Smooth muscle cell (in vitro differentiated cells): ENCODE data around the gene NUCB2. TPM values are rescaled to one million over a fixed set of nuclear protein-coding genes. Genes with fewer than 3 reads are reported as not detected.

Experiments used
- DNase-seq: peaks from one replicate; lab custom pipeline; 2025; ENCODE audit not compliant: unreplicated experiment; lab: John Stamatoyannopoulos, UW
- H2AFZ ChIP-seq: fragments of 200-600 bp; sonication (generic); 2 replicates; pipeline ENCODE4 v1.6.0; 2016; ENCODE audit warnings: antibody characterized with exemption, low read depth, mild to moderate bottlenecking
- H3F3A ChIP-seq: fragments of 200-600 bp; sonication (generic); 2 replicates; pipeline ENCODE4 v1.6.0; 2017; ENCODE audit warnings: antibody characterized with exemption, low read depth
- H3K27ac ChIP-seq: fragments of 200-600 bp; sonication (generic); 2 replicates; pipeline ENCODE4 v1.5.1; 2016; ENCODE audit warnings: low read depth, mild to moderate bottlenecking
- H3K27me3 ChIP-seq: fragments of 200-600 bp; sonication (generic); 2 replicates; pipeline ENCODE4 v1.6.1; 2016; ENCODE audit warnings: low read depth, mild to moderate bottlenecking
- H3K36me3 ChIP-seq: fragments of 200-600 bp; sonication (generic); 2 replicates; pipeline ENCODE4 v1.5.1; 2016; ENCODE audit warnings: low read depth
- H3K4me1 ChIP-seq: fragments of 200-600 bp; sonication (generic); 2 replicates; pipeline ENCODE4 v1.5.1; 2016; ENCODE audit warnings: low read depth
- H3K4me2 ChIP-seq: fragments of 200-600 bp; sonication (generic); 2 replicates; pipeline ENCODE4 v1.6.0; 2016; ENCODE audit warnings: mild to moderate bottlenecking
- H3K4me3 ChIP-seq: fragments of 200-600 bp; sonication (generic); 2 replicates; pipeline ENCODE4 v1.5.1; 2016; ENCODE audit warnings: mild to moderate bottlenecking
- H3K79me2 ChIP-seq: fragments of 200-600 bp; sonication (generic); 2 replicates; pipeline ENCODE4 v1.6.0; 2016; ENCODE audit warnings: low read depth, mild to moderate bottlenecking
- H3K9ac ChIP-seq: fragments of 200-600 bp; sonication (generic); 2 replicates; pipeline ENCODE4 v1.6.0; 2016; ENCODE audit warnings: low read depth
- H3K9me3 ChIP-seq: fragments of 200-600 bp; sonication (generic); replicated peaks from 2 replicates; pipeline ENCODE4 v1.5.1; 2016; ENCODE audit warnings: low read depth
- H4K20me1 ChIP-seq: fragments of 200-600 bp; sonication (generic); 2 replicates; pipeline ENCODE4 v1.6.0; 2016; ENCODE audit warnings: low read depth
- WGBS: methylation state at CpG from one replicate; pipeline ENCODE4 v1.1.7; 2016; ENCODE audit warnings: low lambda C conversion rate; 5-methylcytosine and 5-hydroxymethylcytosine counted together
- polyA plus RNA-seq: library from polyadenylated mRNA; unstranded; fragments of >200 nt; fragmentation: Nextera tagmentation; extraction: Ambion mirVana; gene quantifications from 2 replicates; pipeline ENCODE4 v1.2.1, GENCODE V29; 2016
- total RNA-seq: library from RNA; depleted of rRNA; stranded (reverse); fragments of >200 nt; gene quantifications from 2 replicates; pipeline ENCODE4 v1.2.3, GENCODE V29; 2014
- TF ChIP-seq, protein P1 (sequence below): fragments of 200-600 bp; sonication (generic); IDR thresholded peaks from 2 replicates; pipeline ENCODE4 v1.5.1; 2017; ENCODE audit warnings: borderline replicate concordance, mild to moderate bottlenecking, antibody characterized with exemption; ENCODE audit not compliant: insufficient read depth, poor library complexity, severe bottlenecking

NUCB2 gene
- total and polyA plus RNA-seq, 2 experiments from 2014 or later: 91.2 to 177 TPM

- Histone ChIP-seq H3K27ac (peak overlapping the region; percentile 90), H3K9ac (peak overlapping the region; percentile 43), H4K20me1 (no peaks in the 10 kb centered on the region), H2AFZ (no peak overlapping the region), H3K9me3 (no peaks in the 10 kb centered on the region), H3K4me1 (no peaks in the 10 kb centered on the region), H3K4me2 (no peak overlapping the region), H3K27me3 (no peaks in the 10 kb centered on the region), H3K36me3 (no peaks in the 10 kb centered on the region), H3F3A (no peaks in the 10 kb centered on the region), H3K79me2 (no peaks in the 10 kb centered on the region), H3K4me3 (no peak overlapping the region)
- DNase-seq: no peak
- TF ChIP-seq, protein P1, sequence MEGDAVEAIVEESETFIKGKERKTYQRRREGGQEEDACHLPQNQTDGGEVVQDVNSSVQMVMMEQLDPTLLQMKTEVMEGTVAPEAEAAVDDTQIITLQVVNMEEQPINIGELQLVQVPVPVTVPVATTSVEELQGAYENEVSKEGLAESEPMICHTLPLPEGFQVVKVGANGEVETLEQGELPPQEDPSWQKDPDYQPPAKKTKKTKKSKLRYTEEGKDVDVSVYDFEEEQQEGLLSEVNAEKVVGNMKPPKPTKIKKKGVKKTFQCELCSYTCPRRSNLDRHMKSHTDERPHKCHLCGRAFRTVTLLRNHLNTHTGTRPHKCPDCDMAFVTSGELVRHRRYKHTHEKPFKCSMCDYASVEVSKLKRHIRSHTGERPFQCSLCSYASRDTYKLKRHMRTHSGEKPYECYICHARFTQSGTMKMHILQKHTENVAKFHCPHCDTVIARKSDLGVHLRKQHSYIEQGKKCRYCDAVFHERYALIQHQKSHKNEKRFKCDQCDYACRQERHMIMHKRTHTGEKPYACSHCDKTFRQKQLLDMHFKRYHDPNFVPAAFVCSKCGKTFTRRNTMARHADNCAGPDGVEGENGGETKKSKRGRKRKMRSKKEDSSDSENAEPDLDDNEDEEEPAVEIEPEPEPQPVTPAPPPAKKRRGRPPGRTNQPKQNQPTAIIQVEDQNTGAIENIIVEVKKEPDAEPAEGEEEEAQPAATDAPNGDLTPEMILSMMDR: no peak
- 94% methylated on average over 1 of the region's 1 CpG for WGBS
Observed at GRCh38 chr11:17259519-17259918, 17.0 kb upstream of the NUCB2 start.

DNA sequence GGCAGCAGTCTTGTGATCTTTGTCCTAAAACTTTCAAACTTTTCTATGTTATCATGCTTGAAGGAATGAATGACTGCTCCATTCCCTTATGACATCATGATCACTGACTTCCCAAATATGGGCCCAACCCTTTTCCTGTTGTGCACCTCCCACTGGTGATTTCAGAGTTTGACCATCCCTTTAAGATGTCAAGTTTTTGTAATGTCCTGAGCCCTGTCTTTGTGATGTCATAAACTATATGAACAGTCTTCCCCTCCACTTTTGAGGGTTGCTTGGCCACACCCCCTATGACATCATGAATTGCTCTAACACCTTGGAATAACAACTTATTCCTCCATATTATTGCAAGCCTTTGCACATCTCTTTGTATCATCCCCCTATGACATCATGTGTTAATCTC, 16.5 kb upstream of the NUCB2 start:
- Histone ChIP-seq H3K27me3 (peaks cover 2% of the 10 kb centered on the region), H3F3A (no peaks in the 10 kb centered on the region), H3K4me3 (no peak overlapping the region), H3K36me3 (no peaks in the 10 kb centered on the region), H4K20me1 (no peaks in the 10 kb centered on the region), H3K4me1 (no peaks in the 10 kb centered on the region), H3K9ac (peak overlapping the region; percentile 43), H3K27ac (peak overlapping the region; percentile 90), H2AFZ (no peak overlapping the region), H3K4me2 (no peak overlapping the region), H3K79me2 (no peaks in the 10 kb centered on the region), H3K9me3 (no peaks in the 10 kb centered on the region)
- TF ChIP-seq, protein P1: no peak
- no peak for DNase-seq

- peaks cover 7% of the 10 kb centered on the region for H3K27me3 ChIP-seq
- no peaks in the 10 kb centered on the region for H3K4me1 ChIP-seq
- H3K27ac ChIP-seq: no peak overlapping the region
- no peak overlapping the region for H2AFZ ChIP-seq
- H3K4me3 ChIP-seq: no peak overlapping the region
- no peaks in the 10 kb centered on the region for H3K9me3 ChIP-seq
- no peaks in the 10 kb centered on the region for H4K20me1 ChIP-seq
- no peaks in the 10 kb centered on the region for H3K79me2 ChIP-seq
- H3K4me2 ChIP-seq: no peak overlapping the region
- H3K36me3 ChIP-seq: no peaks in the 10 kb centered on the region
- 67% methylated on average over 1 of the region's 1 CpG for WGBS
- TF ChIP-seq, protein P1: no peak
- no peak overlapping the region for H3K9ac ChIP-seq
- no peaks in the 10 kb centered on the region for H3F3A ChIP-seq
- no peak for DNase-seq
Observed at GRCh38 chr11:17263769-17264168, 12.8 kb upstream of the NUCB2 start.

DNA sequence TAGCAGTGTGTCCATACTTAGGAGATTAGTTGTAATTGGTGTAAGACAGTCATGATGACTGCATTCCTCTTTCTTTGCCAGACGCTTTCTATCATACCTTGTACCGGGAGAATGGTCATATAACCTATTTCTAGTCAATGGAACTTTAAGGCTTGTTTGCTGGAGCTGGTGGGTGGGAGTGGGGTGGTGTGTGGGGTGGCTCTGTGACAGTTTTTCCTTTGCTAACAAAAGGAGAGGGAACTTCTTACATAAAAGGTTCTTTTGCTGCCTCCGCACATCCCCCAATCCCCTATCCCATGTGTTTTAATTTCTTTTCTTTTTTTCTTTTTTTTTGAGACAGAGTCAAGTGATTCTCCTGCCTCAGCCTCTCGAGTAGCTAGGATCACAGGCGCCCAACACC, 9.8 kb upstream of the NUCB2 start:
- Histone ChIP-seq H2AFZ (no peak overlapping the region), H3K79me2 (no peaks in the 10 kb centered on the region), H3K4me1 (no peaks in the 10 kb centered on the region), H3K9ac (no peak overlapping the region), H4K20me1 (no peaks in the 10 kb centered on the region), H3K27ac (no peak overlapping the region), H3K36me3 (no peaks in the 10 kb centered on the region), H3K27me3 (peaks cover 7% of the 10 kb centered on the region), H3F3A (no peaks in the 10 kb centered on the region), H3K9me3 (no peaks in the 10 kb centered on the region), H3K4me2 (no peak overlapping the region), H3K4me3 (no peak overlapping the region)
- TF ChIP-seq, protein P1: no peak
- 86% methylated on average over 5 of the region's 5 CpGs for WGBS
- no peak for DNase-seq
